SK-N-SH treated with all-trans-retinoic acid at 6 μM for 48 hours (cell line): ENCODE results near the gene WDR83.
"Not testable (repeated sequence)": the region's sequence is repeated elsewhere in the genome, so short reads cannot be mapped to it uniquely, and the experiment has no call there.

Experiments used
- ATAC-seq: fragments of 200-7000 bp; cut with Tn5 transposase; 3 replicates; pipeline ENCODE4 v1.9.1; 2020; ENCODE audit warnings: mild to moderate bottlenecking, moderate library complexity
- ARNTL ChIP-seq: fragments of 450-650 bp; formaldehyde crosslinking; IDR thresholded peaks from 2 replicates; pipeline ENCODE4 v1.5.0; 2020; ENCODE audit warnings: low read depth, mild to moderate bottlenecking, moderate library complexity, borderline replicate concordance
- BACH2 ChIP-seq: fragments of 250-450 bp; sonication (Bioruptor Pico); IDR thresholded peaks from 2 replicates; pipeline ENCODE4 v1.9.0; 2021; ENCODE audit warnings: mild to moderate bottlenecking, borderline replicate concordance
- CSDC2 ChIP-seq: fragments of 250-450 bp; sonication (Bioruptor Pico); IDR thresholded peaks from 2 replicates; pipeline ENCODE4 v1.5.0; 2020; ENCODE audit warnings: mild to moderate bottlenecking, moderate library complexity
- ESRRG ChIP-seq: fragments of 250-450 bp; sonication (Bioruptor Pico); IDR thresholded peaks from 2 replicates; pipeline ENCODE4 v1.6.1; 2021; ENCODE audit warnings: mild to moderate bottlenecking
- GLIS3 ChIP-seq: fragments of 250-450 bp; sonication (Bioruptor Pico); IDR thresholded peaks from 2 replicates; pipeline ENCODE4 v1.5.0; 2020; ENCODE audit warnings: mild to moderate bottlenecking, moderate library complexity
- ISL1 ChIP-seq: fragments of 250-450 bp; sonication (Bioruptor Pico); IDR thresholded peaks from 2 replicates; pipeline ENCODE4 v2.1.2; 2022; ENCODE audit warnings: mild to moderate bottlenecking, moderate library complexity
- OSR1 ChIP-seq: fragments of 250-450 bp; sonication (Bioruptor Pico); IDR thresholded peaks from 2 replicates; pipeline ENCODE4 v1.8.0; 2022; ENCODE audit warnings: moderate library complexity, mild to moderate bottlenecking, inconsistent platforms
- PPARA ChIP-seq: fragments of 250-450 bp; sonication (Bioruptor Pico); IDR thresholded peaks from 2 replicates; pipeline ENCODE4 v1.5.0; 2020; ENCODE audit warnings: mild to moderate bottlenecking, borderline replicate concordance
- RARB ChIP-seq: fragments of 250-450 bp; sonication (Bioruptor Pico); IDR thresholded peaks from 2 replicates; pipeline ENCODE4 v1.8.0; 2021; ENCODE audit warnings: mild to moderate bottlenecking, moderate library complexity
- SNAI2 ChIP-seq: fragments of 250-450 bp; sonication (Bioruptor Pico); IDR thresholded peaks from 2 replicates; pipeline ENCODE4 v1.5.0; 2020; ENCODE audit warnings: mild to moderate bottlenecking, moderate library complexity
- TCF4 ChIP-seq: fragments of 250-450 bp; sonication (Bioruptor Pico); IDR thresholded peaks from 2 replicates; pipeline ENCODE4 v1.8.0; 2021; ENCODE audit warnings: mild to moderate bottlenecking, moderate library complexity, borderline replicate concordance
- ZFP3 ChIP-seq: fragments of 250-450 bp; sonication (Bioruptor Pico); IDR thresholded peaks from 2 replicates; pipeline ENCODE4 v1.5.0; 2020; ENCODE audit warnings: mild to moderate bottlenecking, moderate library complexity
- ZFP30 ChIP-seq: fragments of 450-650 bp; formaldehyde crosslinking; IDR thresholded peaks from 2 replicates; pipeline ENCODE4 v1.5.0; 2022; ENCODE audit warnings: mild to moderate bottlenecking, moderate library complexity
- ZNF565 ChIP-seq: fragments of 450-650 bp; formaldehyde crosslinking; conservative IDR thresholded peaks from 2 replicates; pipeline ENCODE4 v1.5.0; 2020; ENCODE audit warnings: low read depth, mild to moderate bottlenecking, moderate library complexity
- ZNF70 ChIP-seq: fragments of 450-650 bp; formaldehyde crosslinking; IDR thresholded peaks from 2 replicates; pipeline ENCODE4 v1.5.0; 2020; ENCODE audit warnings: mild to moderate bottlenecking, moderate library complexity
- ZNF8 ChIP-seq: fragments of 450-650 bp; formaldehyde crosslinking; IDR thresholded peaks from 2 replicates; pipeline ENCODE4 v1.5.0; 2020; ENCODE audit warnings: mild to moderate bottlenecking, moderate library complexity
- TF ChIP-seq, protein P1 (sequence below): fragments of 250-450 bp; sonication (Bioruptor Pico); IDR thresholded peaks from 2 replicates; pipeline ENCODE4 v1.5.0; 2020; ENCODE audit warnings: mild to moderate bottlenecking, moderate library complexity
- TF ChIP-seq, protein P2 (sequence below): fragments of 250-450 bp; sonication (Bioruptor Pico); IDR thresholded peaks from 2 replicates; pipeline ENCODE4 v1.8.0; 2020; ENCODE audit warnings: mild to moderate bottlenecking, moderate library complexity, borderline replicate concordance
- TF ChIP-seq, protein P3 (sequence below): fragments of 250-450 bp; sonication (Bioruptor Pico); IDR thresholded peaks from 2 replicates; pipeline ENCODE4 v1.5.1; 2020; ENCODE audit warnings: low read depth, mild to moderate bottlenecking, moderate library complexity
- TF ChIP-seq, protein P4 (sequence below): fragments of 250-450 bp; sonication (Bioruptor Pico); IDR thresholded peaks from 2 replicates; pipeline ENCODE4 v1.8.0; 2021; ENCODE audit warnings: low read depth, mild to moderate bottlenecking, moderate library complexity, borderline replicate concordance

The WDR83 gene, protein sequence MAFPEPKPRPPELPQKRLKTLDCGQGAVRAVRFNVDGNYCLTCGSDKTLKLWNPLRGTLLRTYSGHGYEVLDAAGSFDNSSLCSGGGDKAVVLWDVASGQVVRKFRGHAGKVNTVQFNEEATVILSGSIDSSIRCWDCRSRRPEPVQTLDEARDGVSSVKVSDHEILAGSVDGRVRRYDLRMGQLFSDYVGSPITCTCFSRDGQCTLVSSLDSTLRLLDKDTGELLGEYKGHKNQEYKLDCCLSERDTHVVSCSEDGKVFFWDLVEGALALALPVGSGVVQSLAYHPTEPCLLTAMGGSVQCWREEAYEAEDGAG

DNA sequence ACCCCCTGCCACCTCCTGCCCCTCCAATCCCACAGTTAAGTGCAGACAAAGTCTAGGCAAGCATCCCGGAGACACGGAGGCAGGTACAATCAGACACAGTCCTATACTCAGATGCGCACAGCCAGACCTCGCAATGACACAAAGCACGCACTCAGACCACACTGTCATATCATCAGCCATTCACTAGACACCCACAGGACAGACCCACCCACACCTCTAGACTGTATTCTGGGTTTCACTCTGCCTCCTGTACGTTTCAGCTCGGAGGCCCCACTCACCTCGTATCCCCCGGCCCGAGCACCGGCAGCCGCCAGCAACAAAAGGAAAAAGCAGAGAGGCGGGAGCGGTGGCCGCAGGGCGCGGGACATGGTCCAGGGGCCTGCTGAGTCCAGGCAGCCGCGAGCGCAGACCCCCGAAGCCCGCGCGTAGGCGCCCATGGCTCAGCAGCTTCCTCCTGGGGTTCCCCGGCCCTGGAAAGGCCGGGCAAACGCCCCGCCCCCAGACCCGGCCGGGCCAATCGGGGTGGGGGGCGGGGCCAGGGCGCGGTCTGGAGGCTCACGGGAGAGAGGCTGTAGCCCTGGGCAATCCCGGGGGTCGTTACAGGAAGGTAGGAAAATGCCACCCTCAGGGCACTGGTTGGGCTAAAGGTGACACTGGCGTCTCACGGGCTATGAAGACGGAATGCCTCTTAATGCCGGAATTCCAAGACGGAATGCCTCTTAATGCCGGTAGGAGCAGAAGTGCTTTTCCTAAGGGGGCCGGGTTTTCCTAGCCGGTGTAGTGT lies at the start of gene WDR83, which contains the start of gene MAN2B1:
WDR83 (plus strand) TSS at position 543 of the 784 bp plus-strand sequence. CDS start 2,984 bp downstream, outside the sequence.
MAN2B1 (minus strand) TSS at position 478 of the 784 bp plus-strand sequence; CDS start at position 437, 41 bp downstream.
- TF ChIP-seq PPARA (CRISPR knock-in tag), result no peak
- no peak for TF ChIP-seq ISL1 (CRISPR knock-in tag)
- TF ChIP-seq, protein P1, sequence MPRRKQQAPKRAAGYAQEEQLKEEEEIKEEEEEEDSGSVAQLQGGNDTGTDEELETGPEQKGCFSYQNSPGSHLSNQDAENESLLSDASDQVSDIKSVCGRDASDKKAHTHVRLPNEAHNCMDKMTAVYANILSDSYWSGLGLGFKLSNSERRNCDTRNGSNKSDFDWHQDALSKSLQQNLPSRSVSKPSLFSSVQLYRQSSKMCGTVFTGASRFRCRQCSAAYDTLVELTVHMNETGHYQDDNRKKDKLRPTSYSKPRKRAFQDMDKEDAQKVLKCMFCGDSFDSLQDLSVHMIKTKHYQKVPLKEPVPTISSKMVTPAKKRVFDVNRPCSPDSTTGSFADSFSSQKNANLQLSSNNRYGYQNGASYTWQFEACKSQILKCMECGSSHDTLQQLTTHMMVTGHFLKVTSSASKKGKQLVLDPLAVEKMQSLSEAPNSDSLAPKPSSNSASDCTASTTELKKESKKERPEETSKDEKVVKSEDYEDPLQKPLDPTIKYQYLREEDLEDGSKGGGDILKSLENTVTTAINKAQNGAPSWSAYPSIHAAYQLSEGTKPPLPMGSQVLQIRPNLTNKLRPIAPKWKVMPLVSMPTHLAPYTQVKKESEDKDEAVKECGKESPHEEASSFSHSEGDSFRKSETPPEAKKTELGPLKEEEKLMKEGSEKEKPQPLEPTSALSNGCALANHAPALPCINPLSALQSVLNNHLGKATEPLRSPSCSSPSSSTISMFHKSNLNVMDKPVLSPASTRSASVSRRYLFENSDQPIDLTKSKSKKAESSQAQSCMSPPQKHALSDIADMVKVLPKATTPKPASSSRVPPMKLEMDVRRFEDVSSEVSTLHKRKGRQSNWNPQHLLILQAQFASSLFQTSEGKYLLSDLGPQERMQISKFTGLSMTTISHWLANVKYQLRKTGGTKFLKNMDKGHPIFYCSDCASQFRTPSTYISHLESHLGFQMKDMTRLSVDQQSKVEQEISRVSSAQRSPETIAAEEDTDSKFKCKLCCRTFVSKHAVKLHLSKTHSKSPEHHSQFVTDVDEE (CRISPR knock-in tag), result no peak
- no peak for TF ChIP-seq BACH2 (CRISPR knock-in tag)
- no peak for TF ChIP-seq ZNF70
- no peak for TF ChIP-seq GLIS3 (CRISPR knock-in tag)
- TF ChIP-seq ZFP3 (CRISPR knock-in tag), result no peak
- TF ChIP-seq ZFP30, result no peak
- TF ChIP-seq, protein P2, sequence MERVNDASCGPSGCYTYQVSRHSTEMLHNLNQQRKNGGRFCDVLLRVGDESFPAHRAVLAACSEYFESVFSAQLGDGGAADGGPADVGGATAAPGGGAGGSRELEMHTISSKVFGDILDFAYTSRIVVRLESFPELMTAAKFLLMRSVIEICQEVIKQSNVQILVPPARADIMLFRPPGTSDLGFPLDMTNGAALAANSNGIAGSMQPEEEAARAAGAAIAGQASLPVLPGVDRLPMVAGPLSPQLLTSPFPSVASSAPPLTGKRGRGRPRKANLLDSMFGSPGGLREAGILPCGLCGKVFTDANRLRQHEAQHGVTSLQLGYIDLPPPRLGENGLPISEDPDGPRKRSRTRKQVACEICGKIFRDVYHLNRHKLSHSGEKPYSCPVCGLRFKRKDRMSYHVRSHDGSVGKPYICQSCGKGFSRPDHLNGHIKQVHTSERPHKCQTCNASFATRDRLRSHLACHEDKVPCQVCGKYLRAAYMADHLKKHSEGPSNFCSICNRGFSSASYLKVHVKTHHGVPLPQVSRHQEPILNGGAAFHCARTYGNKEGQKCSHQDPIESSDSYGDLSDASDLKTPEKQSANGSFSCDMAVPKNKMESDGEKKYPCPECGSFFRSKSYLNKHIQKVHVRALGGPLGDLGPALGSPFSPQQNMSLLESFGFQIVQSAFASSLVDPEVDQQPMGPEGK (CRISPR knock-in tag), result no peak
- TF ChIP-seq TCF4 (CRISPR knock-in tag), result no peak
- TF ChIP-seq, protein P3, sequence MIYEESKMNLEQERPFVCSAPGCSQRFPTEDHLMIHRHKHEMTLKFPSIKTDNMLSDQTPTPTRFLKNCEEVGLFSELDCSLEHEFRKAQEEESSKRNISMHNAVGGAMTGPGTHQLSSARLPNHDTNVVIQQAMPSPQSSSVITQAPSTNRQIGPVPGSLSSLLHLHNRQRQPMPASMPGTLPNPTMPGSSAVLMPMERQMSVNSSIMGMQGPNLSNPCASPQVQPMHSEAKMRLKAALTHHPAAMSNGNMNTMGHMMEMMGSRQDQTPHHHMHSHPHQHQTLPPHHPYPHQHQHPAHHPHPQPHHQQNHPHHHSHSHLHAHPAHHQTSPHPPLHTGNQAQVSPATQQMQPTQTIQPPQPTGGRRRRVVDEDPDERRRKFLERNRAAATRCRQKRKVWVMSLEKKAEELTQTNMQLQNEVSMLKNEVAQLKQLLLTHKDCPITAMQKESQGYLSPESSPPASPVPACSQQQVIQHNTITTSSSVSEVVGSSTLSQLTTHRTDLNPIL, result no peak
- no peak for TF ChIP-seq RARB
- no peak for TF ChIP-seq ZNF565 (CRISPR knock-in tag)
- TF ChIP-seq ARNTL (CRISPR knock-in tag), result no peak
- TF ChIP-seq OSR1 (CRISPR knock-in tag), result no peak
- TF ChIP-seq ESRRG (CRISPR knock-in tag), result no peak
- no peak for TF ChIP-seq CSDC2 (CRISPR knock-in tag)
- no peak for TF ChIP-seq ZNF8
- peak; percentile 86 for ATAC-seq

DNA sequence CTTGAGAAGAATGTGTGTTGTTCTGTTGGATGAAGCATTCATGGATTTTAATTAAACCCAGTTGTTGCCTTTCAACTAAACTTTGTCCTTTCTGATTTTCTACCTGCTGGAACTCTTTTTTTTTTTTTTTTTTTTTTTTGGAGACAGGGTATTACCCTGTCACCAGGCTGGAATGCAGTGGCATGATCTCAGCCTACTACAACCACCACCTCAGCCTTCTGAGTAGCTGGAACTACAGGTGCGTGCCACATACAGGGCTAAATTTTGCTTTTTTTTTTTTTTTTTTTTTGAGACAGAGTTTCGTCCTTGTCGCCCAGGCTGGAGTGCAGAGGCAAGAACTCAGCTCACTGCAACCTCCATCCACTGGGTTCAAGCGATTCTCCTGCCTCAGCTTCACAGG lies 49.0 kb upstream of the WDR83 start:
- TF ChIP-seq ESRRG (CRISPR knock-in tag) (no peak), OSR1 (CRISPR knock-in tag) (no peak), BACH2 (CRISPR knock-in tag) (no peak), PPARA (CRISPR knock-in tag) (no peak), GLIS3 (CRISPR knock-in tag) (no peak), SNAI2 (CRISPR knock-in tag) (no peak)
- TF ChIP-seq, protein P4, sequence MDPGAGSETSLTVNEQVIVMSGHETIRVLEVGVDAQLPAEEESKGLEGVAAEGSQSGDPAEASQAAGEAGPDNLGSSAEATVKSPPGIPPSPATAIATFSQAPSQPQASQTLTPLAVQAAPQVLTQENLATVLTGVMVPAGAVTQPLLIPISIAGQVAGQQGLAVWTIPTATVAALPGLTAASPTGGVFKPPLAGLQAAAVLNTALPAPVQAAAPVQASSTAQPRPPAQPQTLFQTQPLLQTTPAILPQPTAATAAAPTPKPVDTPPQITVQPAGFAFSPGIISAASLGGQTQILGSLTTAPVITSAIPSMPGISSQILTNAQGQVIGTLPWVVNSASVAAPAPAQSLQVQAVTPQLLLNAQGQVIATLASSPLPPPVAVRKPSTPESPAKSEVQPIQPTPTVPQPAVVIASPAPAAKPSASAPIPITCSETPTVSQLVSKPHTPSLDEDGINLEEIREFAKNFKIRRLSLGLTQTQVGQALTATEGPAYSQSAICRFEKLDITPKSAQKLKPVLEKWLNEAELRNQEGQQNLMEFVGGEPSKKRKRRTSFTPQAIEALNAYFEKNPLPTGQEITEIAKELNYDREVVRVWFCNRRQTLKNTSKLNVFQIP (CRISPR knock-in tag), result no peak
- TF ChIP-seq, protein P2 (CRISPR knock-in tag), result no peak
- TF ChIP-seq, protein P1 (CRISPR knock-in tag), result no peak
- TF ChIP-seq, protein P3, result no peak
- no peak for ATAC-seq

DNA sequence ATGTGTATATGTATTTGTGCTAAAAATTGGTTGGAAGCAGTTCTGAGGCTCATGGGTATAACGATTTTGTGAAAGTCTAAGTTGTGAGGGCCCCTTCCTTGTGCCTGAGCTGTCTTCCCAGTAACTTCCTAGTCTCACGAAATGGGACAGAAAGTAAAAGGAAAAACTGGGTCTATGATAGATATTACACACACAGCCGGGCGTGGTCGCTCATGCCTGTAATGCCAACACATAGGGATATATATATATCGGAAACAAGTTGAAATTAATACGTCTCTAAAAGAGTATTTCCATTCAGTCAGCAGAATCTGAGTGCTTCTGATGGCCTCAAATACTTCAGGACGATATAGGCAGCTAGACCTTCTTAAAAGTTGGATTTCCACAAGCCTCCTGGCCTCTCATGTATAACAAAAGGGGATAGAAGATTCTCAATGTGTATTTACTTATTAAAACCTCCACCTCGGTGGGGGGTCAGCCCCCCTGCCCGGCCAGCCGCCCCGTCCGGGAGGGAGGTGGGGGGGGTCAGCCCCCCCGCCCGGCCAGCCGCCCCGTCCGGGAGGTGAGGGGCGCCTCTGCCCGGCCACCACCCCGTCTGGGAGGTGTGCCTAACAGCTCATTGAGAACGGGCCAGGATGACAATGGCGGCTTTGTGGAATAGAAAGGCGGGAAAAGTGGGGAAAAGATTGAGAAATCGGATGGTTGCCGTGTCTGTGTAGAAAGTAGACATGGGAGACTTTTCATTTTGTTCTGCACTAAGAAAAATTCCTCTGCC lies 45.2 kb upstream of the WDR83 start:
- not testable (repeated sequence) for ATAC-seq
